GM23248 (cell line): ENCODE results near the gene EPHA2.

Source experiments
- EZH2 ChIP-seq: fragments of 200-600 bp; sonication (generic); IDR thresholded peaks from 2 replicates; pipeline ENCODE4 v1.6.1; 2018; ENCODE audit warnings: antibody characterized with exemption, mild to moderate bottlenecking; ENCODE audit not compliant: insufficient read depth, poor library complexity, severe bottlenecking
- EZH2phosphoT487 ChIP-seq: fragments of 200-600 bp; sonication (generic); IDR thresholded peaks from 2 replicates; pipeline ENCODE4 v1.6.1; 2018; ENCODE audit warnings: antibody characterized with exemption, moderate library complexity, mild to moderate bottlenecking, low read depth; ENCODE audit not compliant: insufficient read depth

DNA sequence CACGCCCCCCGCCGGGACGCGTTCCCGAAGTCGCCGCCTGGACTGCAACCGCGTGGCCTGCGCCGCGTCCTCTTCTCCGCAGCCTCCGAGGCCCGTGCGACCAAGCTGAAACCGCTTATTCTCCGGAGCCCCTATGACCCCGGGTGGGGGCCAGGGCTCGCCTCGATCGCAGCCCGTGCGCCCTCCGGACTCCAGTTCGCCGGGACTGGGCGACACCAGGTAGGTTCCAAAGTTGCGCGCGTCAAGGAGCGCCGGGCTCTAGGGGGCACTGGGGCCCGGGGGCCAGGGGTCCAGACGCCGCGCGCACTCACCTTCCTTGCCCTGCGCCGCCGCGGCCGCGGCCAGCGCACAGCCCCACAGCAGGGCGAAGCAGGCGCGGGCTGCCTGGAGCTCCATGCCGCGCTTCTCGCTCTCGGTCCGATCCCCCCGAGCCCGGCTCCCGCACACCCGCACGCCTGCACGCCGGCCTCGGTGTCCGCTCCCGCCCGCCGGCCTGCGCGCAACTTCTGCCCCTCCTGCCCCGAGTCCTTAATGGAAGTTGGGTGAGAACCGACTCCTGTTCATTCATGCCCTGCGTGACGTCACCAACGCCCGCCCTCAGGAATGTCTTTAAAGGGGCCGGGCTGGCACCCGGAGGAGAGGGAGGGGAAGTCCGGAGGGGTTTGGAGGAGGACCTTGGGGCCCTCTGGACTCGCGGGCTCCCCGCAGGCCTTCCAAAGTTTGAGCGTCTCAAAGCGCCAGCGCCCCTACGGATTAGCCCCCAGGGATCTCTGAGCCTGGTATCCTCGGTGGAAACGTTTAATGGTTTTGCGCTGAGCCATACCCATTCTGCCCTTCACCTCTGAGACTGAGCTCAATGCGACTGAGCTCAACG, at the start of gene EPHA2:
- TF ChIP-seq EZH2 (no peak), EZH2phosphoT487 (no peak)
